Right lobe of liver (tissue), 4 donors: ENCODE results near the gene C6orf163.

ENCODE experiments used
- CTCF ChIP-seq, 4 donors: fragments of 200-600 bp in 3 of 4; fragments of 450-650 bp in 1 of 4; IDR thresholded peaks; one replicate each; pipeline versions ENCODE4 v1.5.1 to v1.8.0; 2016 to 2022; ENCODE audit warnings: antibody characterized with exemption in 4 of 4, mild to moderate bottlenecking in 2 of 4
- POLR2A ChIP-seq: fragments of 450-650 bp; IDR thresholded peaks from one replicate; pipeline ENCODE4 v1.6.1; 2017; ENCODE audit warnings: antibody characterized with exemption, mild to moderate bottlenecking
- donor health status: DM: no; HTN: no; CAD: no.
- donor health status: DM: no; HTN: no; CAD: no.
- donor health status: DM: no; HTN: yes; CAD: no.

DNA sequence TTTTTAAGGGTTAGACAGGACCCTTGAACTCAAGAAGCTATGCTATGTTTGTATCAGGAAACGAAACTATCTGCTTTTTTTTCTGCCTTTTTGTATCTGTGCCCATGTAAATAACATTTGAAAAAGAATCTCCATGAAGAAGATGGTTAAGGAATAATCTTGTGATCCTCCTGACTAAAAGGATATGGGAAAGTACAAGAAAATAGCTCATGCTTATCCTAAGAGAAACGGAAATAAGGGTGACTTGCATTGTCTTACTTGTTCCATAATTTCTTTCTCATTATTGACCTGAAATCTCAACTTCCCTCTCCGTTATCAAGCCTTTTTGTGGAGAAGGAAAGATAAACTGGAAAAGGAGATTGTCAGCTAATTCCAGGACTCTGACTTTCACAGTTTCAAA is 57.2 kb downstream of the C6orf163 start:
- TF ChIP-seq CTCF (IDR thresholded peaks at IDR 0.05) (no peak), POLR2A (no peak)
